NT2/D1 (cell line): ENCODE results near the gene RASA2.

Source experiments
- SUZ12 ChIP-seq: IDR thresholded peaks from 2 replicates; pipeline ENCODE4 v1.6.1; 2011; ENCODE audit not compliant: insufficient read length, insufficient read depth; ENCODE audit errors: extremely low read depth
- YY1 ChIP-seq: IDR thresholded peaks from 2 replicates; pipeline ENCODE4 v1.6.1; 2011; ENCODE audit not compliant: insufficient read length, insufficient read depth
- ZNF274 ChIP-seq: IDR thresholded peaks from 2 replicates; pipeline ENCODE4 v1.6.1; 2011; ENCODE audit warnings: mild to moderate bottlenecking, low read depth, low read length

DNA sequence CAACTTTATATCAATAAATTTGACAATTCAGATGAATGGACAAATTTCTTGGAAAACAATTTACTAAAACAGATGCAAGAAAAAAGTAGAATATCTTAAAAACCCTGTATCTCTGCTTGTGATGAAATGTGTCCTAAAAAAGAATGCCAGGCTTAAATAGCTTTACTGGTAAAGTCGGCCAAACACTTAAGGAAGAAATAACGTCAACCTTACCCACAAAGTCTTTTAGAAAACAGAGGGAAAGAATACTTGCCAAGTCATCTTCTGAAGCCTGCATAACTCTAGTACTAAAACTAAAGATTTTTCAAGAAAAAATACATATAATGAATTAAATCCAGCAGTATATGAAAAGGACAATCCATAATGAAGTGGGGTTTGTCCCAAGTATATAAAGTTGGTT lies 111.1 kb downstream of the RASA2 start:
- TF ChIP-seq ZNF274 (no peak), YY1 (no peak), SUZ12 (no peak)
